WTC11 (cell line): Measurements from ENCODE around the gene MPPE1. TPM values are rescaled to one million over a fixed set of nuclear protein-coding genes. Genes with fewer than 3 reads are reported as not detected.

Experiments used
- ATAC-seq: fragments of 200-7000 bp; cut with Tn5 transposase; 2 replicates; pipeline ENCODE4 v1.10.0; 2021; ENCODE audit warnings: mild to moderate bottlenecking, moderate library complexity
- CTCF ChIA-PET: fragments of 300-600 bp; sonication (Branson Sonifier 250); formaldehyde crosslinking; loops from one replicate; lab custom pipeline; 2021; ENCODE audit warnings: antibody characterized with exemption; lab: Charles Lee
- POLR2A ChIA-PET: fragments of 350-600 bp; sonication (Branson Sonifier 250); formaldehyde crosslinking; loops from one replicate; lab custom pipeline; 2021; ENCODE audit warnings: antibody characterized with exemption; lab: Charles Lee
- DNase-seq: peaks from one replicate; pipeline ENCODE4 v3.0.0; 2021; ENCODE audit warnings: low spot score
- H3K27ac Mint-ChIP-seq: 2 replicates; pipeline ENCODE4 v1.8.0; 2021; ENCODE audit warnings: mixed read lengths
- H3K27me3 Mint-ChIP-seq: 2 replicates; pipeline ENCODE4 v1.8.0; 2021; ENCODE audit warnings: low read depth, mild to moderate bottlenecking, moderate library complexity, mixed read lengths
- H3K36me3 Mint-ChIP-seq: 2 replicates; pipeline ENCODE4 v1.8.0; 2021; ENCODE audit warnings: mixed read lengths
- H3K4me1 Mint-ChIP-seq: 2 replicates; pipeline ENCODE4 v1.8.0; 2022; ENCODE audit warnings: mixed read lengths
- H3K4me3 Mint-ChIP-seq: 2 replicates; pipeline ENCODE4 v1.8.0; 2021; ENCODE audit warnings: mild to moderate bottlenecking, moderate library complexity, mixed read lengths
- H3K9me3 Mint-ChIP-seq: 2 replicates; pipeline ENCODE4 v1.8.0; 2021; ENCODE audit warnings: mixed read lengths
- CREM ChIP-seq: sonication (generic); formaldehyde crosslinking; IDR thresholded peaks from 2 replicates; pipeline ENCODE4 v1.8.1; 2022; ENCODE audit warnings: mild to moderate bottlenecking, missing genetic modification reagents, moderate library complexity
- ESRRA ChIP-seq: sonication (generic); formaldehyde crosslinking; IDR thresholded peaks from 2 replicates; pipeline ENCODE4 v1.8.1; 2022; ENCODE audit warnings: mild to moderate bottlenecking, missing genetic modification reagents, borderline replicate concordance
- FOXP1 ChIP-seq: sonication (generic); formaldehyde crosslinking; IDR thresholded peaks from 2 replicates; pipeline ENCODE4 v1.8.0; 2022; ENCODE audit warnings: missing genetic modification reagents, mild to moderate bottlenecking, moderate library complexity, borderline replicate concordance
- GABPB1 ChIP-seq: sonication (generic); formaldehyde crosslinking; IDR thresholded peaks from 2 replicates; pipeline ENCODE4 v1.8.1; 2023; ENCODE audit warnings: mild to moderate bottlenecking, missing genetic modification reagents
- JAZF1 ChIP-seq: fragments of 250-450 bp; sonication (Bioruptor Pico); IDR thresholded peaks from 2 replicates; pipeline ENCODE4 v1.9.0; 2021; ENCODE audit warnings: moderate library complexity, mild to moderate bottlenecking, inconsistent platforms
- MYBL2 ChIP-seq: sonication (generic); formaldehyde crosslinking; IDR thresholded peaks from 2 replicates; pipeline ENCODE4 v1.8.1; 2023; ENCODE audit warnings: mild to moderate bottlenecking, moderate library complexity, missing genetic modification reagents
- NFE2L1 ChIP-seq: sonication (generic); formaldehyde crosslinking; IDR thresholded peaks from 2 replicates; pipeline ENCODE4 v1.8.1; 2023; ENCODE audit warnings: missing genetic modification reagents
- SP1 ChIP-seq: sonication (generic); formaldehyde crosslinking; conservative IDR thresholded peaks from 2 replicates; pipeline ENCODE4 v1.8.1; 2022; ENCODE audit warnings: missing genetic modification reagents
- TEAD1 ChIP-seq: sonication (generic); formaldehyde crosslinking; IDR thresholded peaks from 2 replicates; pipeline ENCODE4 v1.8.0; 2022; ENCODE audit warnings: mild to moderate bottlenecking, missing genetic modification reagents
- ZNF138 ChIP-seq: sonication (generic); formaldehyde crosslinking; conservative IDR thresholded peaks from 2 replicates; pipeline ENCODE4 v1.8.1; 2022; ENCODE audit warnings: mild to moderate bottlenecking, moderate library complexity, missing genetic modification reagents
- ZNF232 ChIP-seq: sonication (generic); formaldehyde crosslinking; IDR thresholded peaks from 2 replicates; pipeline ENCODE4 v1.8.0; 2022; ENCODE audit warnings: mild to moderate bottlenecking, missing genetic modification reagents
- ZNF396 ChIP-seq: fragments of 250-450 bp; sonication (Bioruptor Pico); IDR thresholded peaks from 2 replicates; pipeline ENCODE4 v1.8.0; 2021; ENCODE audit warnings: mild to moderate bottlenecking, moderate library complexity, borderline replicate concordance
- ZNF423 ChIP-seq: fragments of 250-450 bp; sonication (Bioruptor Pico); IDR thresholded peaks from 2 replicates; pipeline ENCODE4 v2.1.2; 2022; ENCODE audit warnings: mild to moderate bottlenecking, moderate library complexity
- total RNA-seq: library from RNA; stranded (reverse); gene quantifications from 3 replicates; pipeline ENCODE4 v1.2.3, GENCODE V29; 2021
- TF ChIP-seq, protein P1 (sequence below): sonication (generic); formaldehyde crosslinking; IDR thresholded peaks from 2 replicates; pipeline ENCODE4 v1.8.0; 2022; ENCODE audit warnings: mild to moderate bottlenecking, missing genetic modification reagents
- TF ChIP-seq, protein P2 (sequence below): sonication (generic); formaldehyde crosslinking; IDR thresholded peaks from 2 replicates; pipeline ENCODE4 v1.8.0; 2022; ENCODE audit warnings: mild to moderate bottlenecking, missing genetic modification reagents
- TF ChIP-seq, protein P3 (sequence below): sonication (generic); formaldehyde crosslinking; IDR thresholded peaks from 2 replicates; pipeline ENCODE4 v1.8.1; 2022; ENCODE audit warnings: mild to moderate bottlenecking, moderate library complexity, missing genetic modification reagents
- TF ChIP-seq, protein P4 (sequence below): sonication (generic); formaldehyde crosslinking; IDR thresholded peaks from 2 replicates; pipeline ENCODE4 v1.8.1; 2023; ENCODE audit warnings: mild to moderate bottlenecking, missing genetic modification reagents, borderline replicate concordance
- TF ChIP-seq, protein P5 (sequence below): sonication (generic); formaldehyde crosslinking; IDR thresholded peaks from 2 replicates; pipeline ENCODE4 v1.8.1; 2022; ENCODE audit warnings: low read depth, mild to moderate bottlenecking, moderate library complexity, missing genetic modification reagents, borderline replicate concordance
- TF ChIP-seq, protein P6 (sequence below): sonication (generic); formaldehyde crosslinking; IDR thresholded peaks from 2 replicates; pipeline ENCODE4 v1.8.1; 2023; ENCODE audit warnings: mild to moderate bottlenecking, missing genetic modification reagents, moderate library complexity
- TF ChIP-seq, protein P7 (sequence below): sonication (generic); formaldehyde crosslinking; IDR thresholded peaks from 2 replicates; pipeline ENCODE4 v1.8.1; 2023; ENCODE audit warnings: mild to moderate bottlenecking, missing genetic modification reagents

Gene MPPE1
- total RNA-seq, 1 experiment from 2014 or later = 29.1 TPM

DNA sequence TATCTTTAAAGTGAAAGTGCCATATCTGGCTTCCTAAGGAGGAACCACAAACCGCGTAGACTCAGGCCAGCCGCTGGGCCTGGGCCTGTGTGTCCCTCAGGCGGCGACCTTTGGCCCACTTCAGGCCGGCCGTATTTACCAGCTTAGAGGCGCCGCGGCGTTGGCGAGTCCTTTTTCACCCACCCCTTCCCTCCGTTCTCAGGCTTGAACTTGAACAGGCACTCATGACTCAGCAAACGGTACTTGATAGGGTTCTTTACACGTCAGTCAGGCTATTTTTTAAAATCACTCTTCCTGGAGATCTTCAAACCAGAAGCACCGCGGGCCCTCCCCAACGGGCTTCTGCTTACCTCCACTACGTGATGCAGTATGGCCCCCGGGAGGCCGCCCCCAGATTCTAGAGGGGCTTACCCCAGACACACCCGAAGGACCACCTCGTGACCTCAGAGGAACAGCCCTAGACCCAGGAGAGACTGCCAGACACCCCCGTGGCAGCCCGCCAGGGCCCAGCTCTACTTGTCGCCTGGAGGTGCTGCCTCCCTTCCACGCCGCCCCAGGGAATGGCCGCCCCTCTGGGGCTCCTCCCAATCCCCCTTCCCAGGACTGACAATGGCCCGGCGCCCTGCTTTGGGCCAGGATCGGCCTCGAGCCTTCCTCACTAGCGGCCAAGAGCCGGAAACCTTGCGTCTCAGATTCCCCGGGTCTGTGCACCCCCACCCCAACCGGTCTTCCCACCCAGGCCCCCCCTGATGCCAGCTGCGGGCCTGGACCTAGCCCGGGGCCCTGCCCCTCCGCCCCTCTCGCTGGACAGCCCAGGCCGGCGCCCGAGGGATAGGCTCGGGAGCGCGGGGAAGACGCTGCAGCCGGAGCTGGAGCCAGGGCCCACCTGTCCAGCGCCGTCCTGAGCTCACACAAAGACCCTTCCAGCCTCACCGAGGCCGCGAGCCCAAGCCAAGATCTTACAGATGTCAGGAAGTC is 39.4 kb upstream of the MPPE1 start:
- H3K4me1 Mint-ChIP-seq = peaks cover 35% of the 10 kb centered on the region
- ChIA-PET CTCF (interaction anchor here (0.6 to 3.2 kb wide), 7 partner anchors 10 to 215 kb away, joined by 3 to 34 read pairs (median 15); partner anchors contain the start of gene IMPA2), POLR2A (interaction anchor here (0.8 to 2.2 kb wide), 4 partner anchors 34 to 259 kb away, joined by 3 to 28 read pairs (median 4); partner anchors contain the start of genes GNAL and IMPA2)
- TF ChIP-seq NFE2L1 (CRISPR knock-in tag) = peak; percentile 95
- no peak for TF ChIP-seq MYBL2 (CRISPR knock-in tag)
- TF ChIP-seq ZNF423 (CRISPR knock-in tag) = peak; percentile 35; the same call in 1 of the 2 replicates
- 0 out of 2 replicates have a peak, but pooled peaks have one; percentile 23 for TF ChIP-seq TEAD1 (CRISPR knock-in tag)
- 0 out of 2 replicates have a peak, but pooled peaks have one; percentile 20 for TF ChIP-seq ZNF232 (CRISPR knock-in tag)
- no peak for TF ChIP-seq ESRRA (CRISPR knock-in tag)
- TF ChIP-seq, protein P1, sequence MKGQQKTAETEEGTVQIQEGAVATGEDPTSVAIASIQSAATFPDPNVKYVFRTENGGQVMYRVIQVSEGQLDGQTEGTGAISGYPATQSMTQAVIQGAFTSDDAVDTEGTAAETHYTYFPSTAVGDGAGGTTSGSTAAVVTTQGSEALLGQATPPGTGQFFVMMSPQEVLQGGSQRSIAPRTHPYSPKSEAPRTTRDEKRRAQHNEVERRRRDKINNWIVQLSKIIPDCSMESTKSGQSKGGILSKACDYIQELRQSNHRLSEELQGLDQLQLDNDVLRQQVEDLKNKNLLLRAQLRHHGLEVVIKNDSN (CRISPR knock-in tag) = 0 out of 2 replicates have a peak, but pooled peaks have one; percentile 9
- TF ChIP-seq JAZF1 (CRISPR knock-in tag) = no peak
- TF ChIP-seq, protein P2, sequence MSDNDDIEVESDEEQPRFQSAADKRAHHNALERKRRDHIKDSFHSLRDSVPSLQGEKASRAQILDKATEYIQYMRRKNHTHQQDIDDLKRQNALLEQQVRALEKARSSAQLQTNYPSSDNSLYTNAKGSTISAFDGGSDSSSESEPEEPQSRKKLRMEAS (CRISPR knock-in tag) = 0 out of 2 replicates have a peak, but pooled peaks have one; percentile 12
- TF ChIP-seq SP1 (CRISPR knock-in tag) = peak; percentile 50; the same call in 1 of the 2 replicates
- TF ChIP-seq, protein P3, sequence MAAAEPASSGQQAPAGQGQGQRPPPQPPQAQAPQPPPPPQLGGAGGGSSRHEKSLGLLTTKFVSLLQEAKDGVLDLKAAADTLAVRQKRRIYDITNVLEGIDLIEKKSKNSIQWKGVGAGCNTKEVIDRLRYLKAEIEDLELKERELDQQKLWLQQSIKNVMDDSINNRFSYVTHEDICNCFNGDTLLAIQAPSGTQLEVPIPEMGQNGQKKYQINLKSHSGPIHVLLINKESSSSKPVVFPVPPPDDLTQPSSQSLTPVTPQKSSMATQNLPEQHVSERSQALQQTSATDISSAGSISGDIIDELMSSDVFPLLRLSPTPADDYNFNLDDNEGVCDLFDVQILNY (CRISPR knock-in tag) = no peak
- no peaks in the 10 kb centered on the region for H3K27me3 Mint-ChIP-seq
- peak overlapping the region; percentile 89 for H3K4me3 Mint-ChIP-seq
- H3K36me3 Mint-ChIP-seq = no peaks in the 10 kb centered on the region
- no peaks in the 10 kb centered on the region for H3K9me3 Mint-ChIP-seq
- H3K27ac Mint-ChIP-seq = peak overlapping the region; percentile 92
- peak; percentile 75 for DNase-seq
- peak; percentile 79 for ATAC-seq

DNA sequence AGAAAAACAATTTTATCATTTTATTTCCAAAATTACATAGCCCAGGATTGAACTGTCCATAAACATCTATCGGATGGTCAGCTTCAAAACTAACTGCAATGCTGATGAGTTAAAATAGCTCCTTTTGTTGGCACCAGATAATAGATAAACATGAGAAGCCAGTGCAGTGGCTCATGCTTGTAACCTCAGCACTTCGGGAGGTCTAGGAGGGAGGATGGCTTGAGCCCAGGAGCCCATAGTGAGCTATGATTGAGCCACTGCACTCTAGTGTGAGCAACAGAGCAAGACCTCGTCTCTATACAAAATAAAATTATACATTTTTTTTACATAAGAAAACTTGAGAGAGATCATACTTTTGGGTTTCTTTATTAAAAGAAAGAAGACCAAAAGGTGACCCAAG is 38.6 kb upstream of the MPPE1 start:
- ATAC-seq (no peak), DNase-seq (no peak)
- peaks cover 31% of the 10 kb centered on the region for H3K4me1 Mint-ChIP-seq
- H3K27me3 Mint-ChIP-seq = no peaks in the 10 kb centered on the region
- H3K27ac Mint-ChIP-seq = no peak overlapping the region
- POLR2A ChIA-PET = interaction anchor here (0.8 to 2.2 kb wide), 2 partner anchors 34 to 258 kb away, joined by 3 to 28 read pairs; partner anchors contain the start of genes GNAL and IMPA2
- H3K4me3 Mint-ChIP-seq = peak overlapping the region; percentile 35
- CTCF ChIA-PET = interaction anchor here (0.6 to 3.2 kb wide), 6 partner anchors 9 to 111 kb away, joined by 3 to 34 read pairs (median 16); partner anchors contain the start of gene IMPA2
- H3K36me3 Mint-ChIP-seq = no peaks in the 10 kb centered on the region
- H3K9me3 Mint-ChIP-seq = no peaks in the 10 kb centered on the region
- TF ChIP-seq JAZF1 (CRISPR knock-in tag) (no peak), ESRRA (CRISPR knock-in tag) (no peak), ZNF138 (CRISPR knock-in tag) (no peak), TEAD1 (CRISPR knock-in tag) (no peak), FOXP1 (CRISPR knock-in tag) (no peak), GABPB1 (CRISPR knock-in tag) (no peak), ZNF396 (CRISPR knock-in tag) (no peak), CREM (CRISPR knock-in tag) (no peak), ZNF423 (CRISPR knock-in tag) (no peak)
- TF ChIP-seq, protein P4, sequence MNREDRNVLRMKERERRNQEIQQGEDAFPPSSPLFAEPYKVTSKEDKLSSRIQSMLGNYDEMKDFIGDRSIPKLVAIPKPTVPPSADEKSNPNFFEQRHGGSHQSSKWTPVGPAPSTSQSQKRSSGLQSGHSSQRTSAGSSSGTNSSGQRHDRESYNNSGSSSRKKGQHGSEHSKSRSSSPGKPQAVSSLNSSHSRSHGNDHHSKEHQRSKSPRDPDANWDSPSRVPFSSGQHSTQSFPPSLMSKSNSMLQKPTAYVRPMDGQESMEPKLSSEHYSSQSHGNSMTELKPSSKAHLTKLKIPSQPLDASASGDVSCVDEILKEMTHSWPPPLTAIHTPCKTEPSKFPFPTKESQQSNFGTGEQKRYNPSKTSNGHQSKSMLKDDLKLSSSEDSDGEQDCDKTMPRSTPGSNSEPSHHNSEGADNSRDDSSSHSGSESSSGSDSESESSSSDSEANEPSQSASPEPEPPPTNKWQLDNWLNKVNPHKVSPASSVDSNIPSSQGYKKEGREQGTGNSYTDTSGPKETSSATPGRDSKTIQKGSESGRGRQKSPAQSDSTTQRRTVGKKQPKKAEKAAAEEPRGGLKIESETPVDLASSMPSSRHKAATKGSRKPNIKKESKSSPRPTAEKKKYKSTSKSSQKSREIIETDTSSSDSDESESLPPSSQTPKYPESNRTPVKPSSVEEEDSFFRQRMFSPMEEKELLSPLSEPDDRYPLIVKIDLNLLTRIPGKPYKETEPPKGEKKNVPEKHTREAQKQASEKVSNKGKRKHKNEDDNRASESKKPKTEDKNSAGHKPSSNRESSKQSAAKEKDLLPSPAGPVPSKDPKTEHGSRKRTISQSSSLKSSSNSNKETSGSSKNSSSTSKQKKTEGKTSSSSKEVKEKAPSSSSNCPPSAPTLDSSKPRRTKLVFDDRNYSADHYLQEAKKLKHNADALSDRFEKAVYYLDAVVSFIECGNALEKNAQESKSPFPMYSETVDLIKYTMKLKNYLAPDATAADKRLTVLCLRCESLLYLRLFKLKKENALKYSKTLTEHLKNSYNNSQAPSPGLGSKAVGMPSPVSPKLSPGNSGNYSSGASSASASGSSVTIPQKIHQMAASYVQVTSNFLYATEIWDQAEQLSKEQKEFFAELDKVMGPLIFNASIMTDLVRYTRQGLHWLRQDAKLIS (CRISPR knock-in tag) = no peak
- TF ChIP-seq, protein P5, sequence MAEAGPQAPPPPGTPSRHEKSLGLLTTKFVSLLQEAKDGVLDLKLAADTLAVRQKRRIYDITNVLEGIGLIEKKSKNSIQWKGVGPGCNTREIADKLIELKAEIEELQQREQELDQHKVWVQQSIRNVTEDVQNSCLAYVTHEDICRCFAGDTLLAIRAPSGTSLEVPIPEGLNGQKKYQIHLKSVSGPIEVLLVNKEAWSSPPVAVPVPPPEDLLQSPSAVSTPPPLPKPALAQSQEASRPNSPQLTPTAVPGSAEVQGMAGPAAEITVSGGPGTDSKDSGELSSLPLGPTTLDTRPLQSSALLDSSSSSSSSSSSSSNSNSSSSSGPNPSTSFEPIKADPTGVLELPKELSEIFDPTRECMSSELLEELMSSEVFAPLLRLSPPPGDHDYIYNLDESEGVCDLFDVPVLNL = no peak
- TF ChIP-seq, protein P6, sequence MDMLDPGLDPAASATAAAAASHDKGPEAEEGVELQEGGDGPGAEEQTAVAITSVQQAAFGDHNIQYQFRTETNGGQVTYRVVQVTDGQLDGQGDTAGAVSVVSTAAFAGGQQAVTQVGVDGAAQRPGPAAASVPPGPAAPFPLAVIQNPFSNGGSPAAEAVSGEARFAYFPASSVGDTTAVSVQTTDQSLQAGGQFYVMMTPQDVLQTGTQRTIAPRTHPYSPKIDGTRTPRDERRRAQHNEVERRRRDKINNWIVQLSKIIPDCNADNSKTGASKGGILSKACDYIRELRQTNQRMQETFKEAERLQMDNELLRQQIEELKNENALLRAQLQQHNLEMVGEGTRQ (CRISPR knock-in tag) = no peak
- TF ChIP-seq, protein P7, sequence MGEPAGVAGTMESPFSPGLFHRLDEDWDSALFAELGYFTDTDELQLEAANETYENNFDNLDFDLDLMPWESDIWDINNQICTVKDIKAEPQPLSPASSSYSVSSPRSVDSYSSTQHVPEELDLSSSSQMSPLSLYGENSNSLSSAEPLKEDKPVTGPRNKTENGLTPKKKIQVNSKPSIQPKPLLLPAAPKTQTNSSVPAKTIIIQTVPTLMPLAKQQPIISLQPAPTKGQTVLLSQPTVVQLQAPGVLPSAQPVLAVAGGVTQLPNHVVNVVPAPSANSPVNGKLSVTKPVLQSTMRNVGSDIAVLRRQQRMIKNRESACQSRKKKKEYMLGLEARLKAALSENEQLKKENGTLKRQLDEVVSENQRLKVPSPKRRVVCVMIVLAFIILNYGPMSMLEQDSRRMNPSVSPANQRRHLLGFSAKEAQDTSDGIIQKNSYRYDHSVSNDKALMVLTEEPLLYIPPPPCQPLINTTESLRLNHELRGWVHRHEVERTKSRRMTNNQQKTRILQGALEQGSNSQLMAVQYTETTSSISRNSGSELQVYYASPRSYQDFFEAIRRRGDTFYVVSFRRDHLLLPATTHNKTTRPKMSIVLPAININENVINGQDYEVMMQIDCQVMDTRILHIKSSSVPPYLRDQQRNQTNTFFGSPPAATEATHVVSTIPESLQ (CRISPR knock-in tag) = no peak
